K562 (cell line): ENCODE results near the gene CEP41. TPM values are rescaled to one million over a fixed set of nuclear protein-coding genes. Genes with fewer than 3 reads are reported as not detected.
A peak's percentile ranks its signal among the peaks of the same experiment; 100 is the strongest.

ENCODE experiments used
- ATAC-seq: fragments of 200-7000 bp; cut with Tn5 transposase; 3 replicates; pipeline ENCODE4 v1.9.1; 2020; ENCODE audit warnings: moderate library complexity
- BruUV-seq: library from RNA; stranded (reverse); fragments of 400-500 nt; replicated peaks from 2 replicates; lab custom pipeline; 2021; lab: Mats Ljungman, UMichigan
- CTCF ChIA-PET: fragments of 300-600 bp; formaldehyde crosslinking; extraction: SDS; loops from one replicate; lab custom pipeline; 2021; ENCODE audit warnings: low intra/inter-chr PET ratio; lab: Yijun Ruan, JAX
- POLR2A ChIA-PET: fragments of 300-600, 350-650 bp; sonication (Branson Sonifier 250); formaldehyde crosslinking; extraction: SDS; loops from one replicate; lab custom pipeline; 2021; ENCODE audit warnings: antibody characterized with exemption, inconsistent platforms; lab: Yijun Ruan, JAX
- DNase-seq, 4 experiments: peaks; one replicate each; pipeline versions ENCODE4 v3.0.0 to v3.0.0-alpha.2; 2011 to 2018; ENCODE audit warnings: low spot score in 3 of 4, mixed read lengths in 3 of 4; ENCODE audit errors: extremely low read depth in 1 of 4
- FAIRE-seq: peaks from 2 replicates; lab custom pipeline; 2011; peaks lifted over from hg19 to GRCh38; lab: Jason Lieb, UNC
- H2AFZ ChIP-seq: 2 replicates; pipeline ENCODE4 v1.6.0; 2011; ENCODE audit warnings: low read depth, low read length, control low read depth, inconsistent platforms
- H3K27ac ChIP-seq: fragments of 200-600 bp; 3 replicates; pipeline ENCODE4 v1.8.0; 2011; ENCODE audit warnings: low read depth, mild to moderate bottlenecking, control low read depth, inconsistent platforms, low read length, moderate library complexity, mixed read lengths; ENCODE audit errors: extremely low read depth
- H3K27me3 ChIP-seq, 2 experiments: fragments of 300-600 bp in 1 of 2; 2 replicates in 1 of 2; 3 replicates in 1 of 2; pipeline versions ENCODE4 v1.6.0 to v1.8.0; 2011; ENCODE audit warnings: inconsistent platforms in 2 of 2, low read length in 2 of 2, mild to moderate bottlenecking in 1 of 2, mixed read lengths in 1 of 2, moderate library complexity in 1 of 2; ENCODE audit not compliant: control insufficient read depth in 2 of 2, insufficient read depth in 2 of 2
- H3K36me3 ChIP-seq: fragments of 300-600 bp; 3 replicates; pipeline ENCODE4 v1.8.0; 2011; ENCODE audit warnings: mild to moderate bottlenecking, low read length, inconsistent platforms; ENCODE audit not compliant: control insufficient read depth, insufficient read depth
- H3K4me1 ChIP-seq, 2 experiments: fragments of 200-600 bp in 1 of 2; replicated peaks in 1 of 2; 2 replicates in 1 of 2; 3 replicates in 1 of 2; pipeline versions ENCODE4 v1.5.1 to v1.8.0; 2011; ENCODE audit warnings: inconsistent platforms in 2 of 2, low read length in 2 of 2, mild to moderate bottlenecking in 1 of 2, mixed read lengths in 1 of 2, moderate library complexity in 1 of 2; ENCODE audit not compliant: control insufficient read depth in 2 of 2, insufficient read depth in 2 of 2
- H3K4me2 ChIP-seq: 2 replicates; pipeline ENCODE4 v1.6.1; 2011; ENCODE audit warnings: low read length, control low read depth, inconsistent platforms, mixed read lengths; ENCODE audit not compliant: insufficient read depth
- H3K4me3 ChIP-seq: fragments of 200-600 bp; sonication (generic), shearing (Covaris generic); 2 replicates; pipeline ENCODE4 v1.5.1; 2016; ENCODE audit warnings: control low read depth, inconsistent platforms
- H3K79me2 ChIP-seq: fragments of 200-600 bp; 3 replicates; pipeline ENCODE4 v1.8.0; 2011; ENCODE audit warnings: low read length, inconsistent platforms; ENCODE audit not compliant: control insufficient read depth, insufficient read depth
- H3K9ac ChIP-seq, 2 experiments: 2 replicates each; pipeline versions ENCODE4 v1.6.0 to v1.6.1; 2011; ENCODE audit warnings: low read depth in 2 of 2, low read length in 2 of 2, control low read depth in 1 of 2, inconsistent platforms in 1 of 2, mild to moderate bottlenecking in 1 of 2, mixed read lengths in 1 of 2; ENCODE audit not compliant: insufficient read depth in 1 of 2
- H3K9me1 ChIP-seq: one replicate; pipeline ENCODE4 v1.6.0; 2011; ENCODE audit warnings: inconsistent platforms, mild to moderate bottlenecking, low read length, moderate library complexity; ENCODE audit not compliant: control insufficient read depth, insufficient read depth
- H3K9me3 ChIP-seq: replicated peaks from 2 replicates; pipeline ENCODE4 v1.5.1; 2011; ENCODE audit warnings: low read depth, low read length, inconsistent platforms; ENCODE audit not compliant: control insufficient read depth, insufficient read depth
- H4K20me1 ChIP-seq: replicated peaks from 2 replicates; pipeline ENCODE4 v1.6.1; 2011; ENCODE audit warnings: low read length, inconsistent platforms, mixed read lengths; ENCODE audit not compliant: control insufficient read depth, insufficient read depth
- CBX5 ChIP-seq: IDR thresholded peaks from 2 replicates; pipeline ENCODE4 v1.6.1; 2014; ENCODE audit warnings: low read depth, borderline replicate concordance
- CEBPG ChIP-seq, 3 experiments: fragments of 200-800 bp in 1 of 3; sonication (Bioruptor generic) in 1 of 3; sonication (generic) in 1 of 3; formaldehyde crosslinking in 1 of 3; IDR thresholded peaks in 2 of 3; conservative IDR thresholded peaks in 1 of 3; 2 replicates each; pipeline versions ENCODE4 v1.6.1 to v1.8.0; 2016 to 2022; ENCODE audit warnings: missing compliant biosample characterization in 2 of 3, missing genetic modification characterization in 2 of 3, mild to moderate bottlenecking in 1 of 3, missing genetic modification reagents in 1 of 3
- ETV5 ChIP-seq: sonication (generic); formaldehyde crosslinking; IDR thresholded peaks from 2 replicates; pipeline ENCODE4 v1.4.0; 2020; ENCODE audit warnings: low read depth, mild to moderate bottlenecking, missing genetic modification reagents
- FUS ChIP-seq: fragments of 200-400 bp; formaldehyde crosslinking; optimal IDR thresholded peaks from 2 replicates; pipeline ENCODE3; 2017; ENCODE audit warnings: low read depth, low read length
- IFI16 ChIP-seq: fragments of 250-450 bp; sonication (Bioruptor Pico); IDR thresholded peaks from 2 replicates; pipeline ENCODE4 v2.1.2; 2022; ENCODE audit warnings: mild to moderate bottlenecking, inconsistent platforms
- NFYB ChIP-seq: IDR thresholded peaks from 2 replicates; pipeline ENCODE4 v1.6.1; 2011; ENCODE audit warnings: mild to moderate bottlenecking, moderate library complexity; ENCODE audit not compliant: insufficient read length; ENCODE audit errors: extremely low read depth
- RBM15 ChIP-seq: fragments of 200-400 bp; formaldehyde crosslinking; IDR thresholded peaks from 2 replicates; pipeline ENCODE4 v1.6.1; 2018; ENCODE audit warnings: mild to moderate bottlenecking, low read length, moderate library complexity; ENCODE audit not compliant: insufficient read depth
- ZFP30 ChIP-seq: fragments of 250-450 bp; sonication (Bioruptor Pico); IDR thresholded peaks from 2 replicates; pipeline ENCODE4 v1.8.0; 2022; ENCODE audit warnings: moderate library complexity, mild to moderate bottlenecking, inconsistent platforms, borderline replicate concordance
- ZKSCAN3 ChIP-seq: fragments of 250-450 bp; sonication (Bioruptor Pico); IDR thresholded peaks from 2 replicates; pipeline ENCODE4 v1.4.0; 2020
- ZNF140 ChIP-seq: fragments of 250-450 bp; sonication (Bioruptor Pico); IDR thresholded peaks from 2 replicates; pipeline ENCODE4 v1.8.0; 2021; ENCODE audit warnings: moderate library complexity, mild to moderate bottlenecking, inconsistent platforms
- ZNF561 ChIP-seq: fragments of 450-650 bp; formaldehyde crosslinking; conservative IDR thresholded peaks from 2 replicates; pipeline ENCODE4 v1.4.0; 2020; ENCODE audit warnings: mild to moderate bottlenecking, moderate library complexity
- ZNF77 ChIP-seq: fragments of 250-450 bp; sonication (Bioruptor Pico); IDR thresholded peaks from 2 replicates; pipeline ENCODE4 v1.5.0; 2020
- ZSCAN32 ChIP-seq: fragments of 450-650 bp; formaldehyde crosslinking; IDR thresholded peaks from 2 replicates; pipeline ENCODE4 v1.4.0; 2020; ENCODE audit warnings: mild to moderate bottlenecking, moderate library complexity
- WGBS: fragments of 100-300 bp; shearing (Covaris generic); methylation state at CpG from one replicate; pipeline ENCODE4 v1.1.6; 2016; ENCODE audit warnings: low coverage, mixed read lengths; ENCODE audit not compliant: insufficient coverage; ENCODE audit errors: missing lambda C conversion rate; 5-methylcytosine and 5-hydroxymethylcytosine counted together
- in situ Hi-C: fragments of 300-500 bp; cut with MboI; formaldehyde crosslinking; loops from 4 replicates; pipeline ENCODE4 v1.15.0; 2018; ENCODE audit warnings: inconsistent platforms, mixed read lengths
- intact Hi-C: fragments of 100-400 bp; cut with micrococcal nuclease; formaldehyde crosslinking; loops from 2 replicates; pipeline ENCODE4 v1.14.2; 2022
- polyA plus RNA-seq, 8 experiments: library from polyadenylated mRNA; depleted of rRNA in 4 of 8; stranded (reverse) in 5 of 8; unstranded in 3 of 8; fragments of >200 nt; fragmentation: Nextera tagmentation in 2 of 8; fragmentation: Illumina TruSeq in 1 of 8; extraction: Ambion mirVana in 2 of 8; extraction: Trizol in 1 of 8; gene quantifications; 2 replicates each; pipeline versions ENCODE4 v1.2.1 to v1.2.3, GENCODE V29; 2011 to 2014; ENCODE audit warnings: inconsistent platforms in 1 of 8, missing spikeins in 1 of 8
- total RNA-seq, 7 experiments: library from RNA; depleted of rRNA in 6 of 7; stranded (reverse); fragments of >200 nt in 6 of 7; fragmentation: Illumina TruSeq in 2 of 7; extraction: Trizol in 2 of 7; gene quantifications; 2 replicates each; pipeline versions ENCODE4 v1.2.1 to v1.2.3, GENCODE V29; 2011 to 2021; ENCODE audit warnings: low replicate concordance in 1 of 7
- TF ChIP-seq, protein P1 (sequence below): sonication (generic); formaldehyde crosslinking; IDR thresholded peaks from 2 replicates; pipeline ENCODE4 v1.9.0; 2022; ENCODE audit warnings: mild to moderate bottlenecking, missing genetic modification reagents
- TF ChIP-seq, protein P2 (sequence below): fragments of 250-450 bp; sonication (Bioruptor Pico); IDR thresholded peaks from 2 replicates; pipeline ENCODE4 v1.5.0; 2021; ENCODE audit warnings: mild to moderate bottlenecking, moderate library complexity
- TF ChIP-seq, protein P3 (sequence below): IDR thresholded peaks from 2 replicates; pipeline ENCODE4 v1.6.1; 2011; ENCODE audit warnings: borderline replicate concordance, low read depth, mild to moderate bottlenecking, moderate library complexity, low read length; ENCODE audit not compliant: insufficient read depth, poor library complexity, severe bottlenecking

Gene CEP41
- total and polyA plus RNA-seq, 9 of the 15 experiments (the other 6 are each of a cell fraction or from before 2014, with no cell fraction given) = 1.5 to 15.5 (median 6.4) TPM

DNA sequence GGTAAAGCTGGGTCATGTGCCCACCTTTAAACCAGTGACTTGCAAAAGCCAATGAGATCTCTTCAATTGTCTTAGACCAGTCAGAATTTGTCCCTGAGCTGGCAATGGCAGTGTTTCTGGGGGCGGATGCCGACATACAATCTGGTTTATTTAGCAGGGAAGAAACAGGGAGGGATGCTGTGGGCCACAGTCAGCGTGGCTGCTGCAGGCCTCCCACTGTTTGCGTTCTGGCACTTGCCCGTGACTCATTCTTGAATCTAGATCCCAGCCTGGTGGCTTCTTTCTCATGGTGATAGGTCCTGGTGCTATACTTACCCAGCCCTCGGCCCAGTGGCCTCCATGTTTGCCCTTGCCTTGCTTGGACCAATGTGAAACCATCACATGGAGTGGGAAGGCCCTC is 63.6 kb downstream of the CEP41 start:
- CTCF ChIA-PET = no interaction called here
- no peak overlapping the region for H3K9ac ChIP-seq
- ATAC-seq = no peak

More for the DNA sequence above, 63.6 kb downstream of the CEP41 start:
- TF ChIP-seq ZKSCAN3 (CRISPR knock-in tag) (no peak), ZNF140 (CRISPR knock-in tag) (no peak), IFI16 (CRISPR knock-in tag) (no peak), ZSCAN32 (no peak), ZFP30 (CRISPR knock-in tag) (no peak), FUS (no peak), CEBPG (CRISPR knock-in tag; IDR thresholded peaks at IDR 0.05) (no peak), CEBPG (tag; conservative IDR thresholded peaks at IDR 0.05 in 1 of 2, IDR thresholded peaks at IDR 0.05 in 1 of 2) (no peak), ETV5 (CRISPR knock-in tag) (no peak), NFYB (peak; percentile 9), ZNF561 (CRISPR knock-in tag) (no peak), ZNF77 (no peak), RBM15 (no peak), CBX5 (no peak)
- TF ChIP-seq, protein P1, sequence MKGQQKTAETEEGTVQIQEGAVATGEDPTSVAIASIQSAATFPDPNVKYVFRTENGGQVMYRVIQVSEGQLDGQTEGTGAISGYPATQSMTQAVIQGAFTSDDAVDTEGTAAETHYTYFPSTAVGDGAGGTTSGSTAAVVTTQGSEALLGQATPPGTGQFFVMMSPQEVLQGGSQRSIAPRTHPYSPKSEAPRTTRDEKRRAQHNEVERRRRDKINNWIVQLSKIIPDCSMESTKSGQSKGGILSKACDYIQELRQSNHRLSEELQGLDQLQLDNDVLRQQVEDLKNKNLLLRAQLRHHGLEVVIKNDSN (CRISPR knock-in tag) = peak; percentile 27; the same call in 1 of the 2 replicates
- TF ChIP-seq, protein P2, sequence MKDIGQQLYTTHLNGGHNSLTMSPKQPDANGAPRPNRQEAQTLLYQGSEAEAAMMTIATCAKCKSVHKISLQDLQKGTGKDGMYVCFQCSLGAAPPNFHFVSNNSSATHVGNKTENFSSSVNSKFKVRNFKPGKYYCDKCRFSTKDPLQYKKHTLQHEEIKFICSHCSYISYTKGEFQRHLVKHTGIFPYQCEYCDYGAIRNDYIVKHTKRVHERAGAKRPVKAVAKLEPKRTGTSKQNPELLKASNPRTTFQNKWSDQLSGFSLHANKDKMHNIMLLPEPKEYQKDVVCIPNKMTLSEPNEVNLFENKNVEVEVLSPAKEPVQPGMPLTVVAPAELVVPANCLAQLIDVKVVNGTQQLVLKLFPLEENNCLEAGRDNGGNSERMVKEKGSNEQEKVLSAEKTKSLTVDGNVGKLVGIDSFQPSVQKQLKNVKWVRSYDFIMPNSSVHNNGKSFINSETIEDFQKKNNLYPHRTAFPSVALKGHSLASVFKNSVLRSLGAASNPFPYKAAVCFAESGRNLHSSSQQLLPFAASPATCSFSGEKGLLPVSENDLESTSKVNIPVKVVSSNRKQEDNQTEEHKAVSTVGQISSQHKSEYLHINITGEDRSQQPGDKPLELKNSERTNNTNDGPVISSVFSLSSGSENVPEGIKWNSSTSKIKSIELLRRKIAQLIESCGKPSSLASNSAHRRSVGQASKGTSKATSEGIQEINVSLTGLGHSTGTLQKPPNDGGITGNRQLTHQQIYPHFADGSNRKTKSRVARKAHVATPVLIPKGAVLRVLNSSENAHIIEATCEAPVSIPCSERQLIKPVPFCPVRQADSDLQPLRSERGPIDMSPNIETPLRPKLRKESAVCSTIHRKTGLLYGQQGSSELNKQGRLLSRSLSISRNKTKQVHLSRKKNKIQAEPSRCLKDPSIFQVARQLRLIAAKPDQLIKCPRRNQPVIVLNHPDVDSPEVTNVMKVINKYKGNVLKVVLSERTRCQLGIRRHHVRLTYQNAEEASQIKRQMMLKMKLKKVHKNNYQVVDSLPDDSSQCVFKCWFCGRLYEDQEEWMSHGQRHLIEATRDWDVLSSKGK (CRISPR knock-in tag) = no peak
- TF ChIP-seq, protein P3, sequence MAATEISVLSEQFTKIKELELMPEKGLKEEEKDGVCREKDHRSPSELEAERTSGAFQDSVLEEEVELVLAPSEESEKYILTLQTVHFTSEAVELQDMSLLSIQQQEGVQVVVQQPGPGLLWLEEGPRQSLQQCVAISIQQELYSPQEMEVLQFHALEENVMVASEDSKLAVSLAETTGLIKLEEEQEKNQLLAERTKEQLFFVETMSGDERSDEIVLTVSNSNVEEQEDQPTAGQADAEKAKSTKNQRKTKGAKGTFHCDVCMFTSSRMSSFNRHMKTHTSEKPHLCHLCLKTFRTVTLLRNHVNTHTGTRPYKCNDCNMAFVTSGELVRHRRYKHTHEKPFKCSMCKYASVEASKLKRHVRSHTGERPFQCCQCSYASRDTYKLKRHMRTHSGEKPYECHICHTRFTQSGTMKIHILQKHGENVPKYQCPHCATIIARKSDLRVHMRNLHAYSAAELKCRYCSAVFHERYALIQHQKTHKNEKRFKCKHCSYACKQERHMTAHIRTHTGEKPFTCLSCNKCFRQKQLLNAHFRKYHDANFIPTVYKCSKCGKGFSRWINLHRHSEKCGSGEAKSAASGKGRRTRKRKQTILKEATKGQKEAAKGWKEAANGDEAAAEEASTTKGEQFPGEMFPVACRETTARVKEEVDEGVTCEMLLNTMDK = no peak
- in situ Hi-C loops (no loop called here), intact Hi-C loops (no loop called here)
- Histone ChIP-seq H3K4me1 (peaks cover 18 to 32% of the 10 kb centered on the region in 2 experiments), H4K20me1 (no peaks in the 10 kb centered on the region), H3K4me2 (no peak overlapping the region), H2AFZ (no peak overlapping the region), H3K27me3 (peaks cover 0 to 10% of the 10 kb centered on the region in 2 experiments; a peak in 2 of 5 replicates), H3K36me3 (no peaks in the 10 kb centered on the region), H3K9me1 (no peaks in the 10 kb centered on the region), H3K27ac (no peak overlapping the region), H3K4me3 (no peak overlapping the region), H3K9me3 (0 out of 2 replicates have a peak, but pooled peaks cover 3% of the 10 kb centered on the region), H3K79me2 (no peaks in the 10 kb centered on the region)
- FAIRE-seq (no peak), DNase-seq (no peak)
- POLR2A ChIA-PET = no interaction called here
- BruUV-seq = no TSS peak
- 6% methylated on average over 6 of the region's 6 CpGs for WGBS
